ENCODE data around the gene MEST.

DNA sequence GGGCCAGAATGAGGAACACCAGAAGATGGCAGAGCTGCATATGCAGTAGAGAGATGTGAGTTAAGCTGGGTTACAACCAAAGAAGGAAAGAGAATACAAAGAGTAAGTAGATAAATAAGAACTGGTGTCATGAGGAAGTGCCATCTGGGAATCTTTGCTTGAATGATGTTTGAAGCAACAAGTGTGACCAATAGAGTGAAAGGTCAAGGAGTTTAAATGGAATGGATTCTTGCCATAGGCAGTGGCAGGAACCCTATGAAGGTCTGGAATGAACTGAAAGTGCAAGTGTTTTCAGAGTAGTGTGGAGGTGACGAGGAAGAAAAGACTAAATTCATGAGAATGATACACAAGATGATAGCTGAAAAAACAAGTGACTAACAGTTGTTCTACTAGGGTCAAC, 21.6 kb downstream of the MEST start:
- TF ChIP-seq, protein P1, sequence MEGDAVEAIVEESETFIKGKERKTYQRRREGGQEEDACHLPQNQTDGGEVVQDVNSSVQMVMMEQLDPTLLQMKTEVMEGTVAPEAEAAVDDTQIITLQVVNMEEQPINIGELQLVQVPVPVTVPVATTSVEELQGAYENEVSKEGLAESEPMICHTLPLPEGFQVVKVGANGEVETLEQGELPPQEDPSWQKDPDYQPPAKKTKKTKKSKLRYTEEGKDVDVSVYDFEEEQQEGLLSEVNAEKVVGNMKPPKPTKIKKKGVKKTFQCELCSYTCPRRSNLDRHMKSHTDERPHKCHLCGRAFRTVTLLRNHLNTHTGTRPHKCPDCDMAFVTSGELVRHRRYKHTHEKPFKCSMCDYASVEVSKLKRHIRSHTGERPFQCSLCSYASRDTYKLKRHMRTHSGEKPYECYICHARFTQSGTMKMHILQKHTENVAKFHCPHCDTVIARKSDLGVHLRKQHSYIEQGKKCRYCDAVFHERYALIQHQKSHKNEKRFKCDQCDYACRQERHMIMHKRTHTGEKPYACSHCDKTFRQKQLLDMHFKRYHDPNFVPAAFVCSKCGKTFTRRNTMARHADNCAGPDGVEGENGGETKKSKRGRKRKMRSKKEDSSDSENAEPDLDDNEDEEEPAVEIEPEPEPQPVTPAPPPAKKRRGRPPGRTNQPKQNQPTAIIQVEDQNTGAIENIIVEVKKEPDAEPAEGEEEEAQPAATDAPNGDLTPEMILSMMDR (IDR thresholded peaks at IDR 0.05; ENCODE audit: low read depth, low read length), result no peak
- no peak for TF ChIP-seq EZH2phosphoT487 (IDR thresholded peaks at IDR 0.05; ENCODE audit: low read depth)

All from OCI-LY3 (cell line).